MV-4-11 (cell line): ENCODE measurements around the gene HECTD1.
"Not testable (repeated sequence)": the region's sequence is repeated elsewhere in the genome, so short reads cannot be mapped to it uniquely, and the experiment has no call there.

Experiments
- DNase-seq: peaks from one replicate; lab custom pipeline; 2025; lab: John Stamatoyannopoulos, UW

The HECTD1 gene

DNA sequence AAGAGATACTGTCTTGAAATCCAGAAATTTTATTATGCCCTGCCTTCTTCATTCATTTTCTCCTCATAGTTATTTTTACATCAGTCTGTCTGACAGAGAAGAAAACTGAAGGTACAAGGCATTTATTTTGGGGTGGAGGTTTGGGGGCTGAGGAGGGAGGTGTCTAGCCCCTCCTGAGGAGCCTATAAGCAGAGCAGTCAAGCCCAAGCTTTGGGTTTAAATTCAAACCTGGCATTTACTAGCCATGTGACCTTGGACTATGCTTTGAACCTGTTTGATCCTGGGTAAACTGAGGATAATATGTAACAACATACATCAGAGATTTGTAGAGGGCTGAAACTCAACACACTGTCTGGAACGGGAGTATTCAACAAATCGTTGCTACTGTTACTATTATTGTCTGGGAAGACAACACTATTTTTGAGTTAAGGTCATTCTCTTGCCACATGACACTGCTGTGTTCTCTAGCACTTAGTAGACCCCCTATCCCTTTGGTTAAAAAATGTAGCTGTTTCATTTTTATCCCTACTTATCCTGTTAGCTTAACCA is 115.4 kb downstream of the HECTD1 start:
- no peak for DNase-seq

GRCh38 chr14:31090883-31091764 is 116.5 kb downstream of the HECTD1 start:
- peak; percentile 80 for DNase-seq

- DNase-seq, result not testable (repeated sequence)
These were observed 121.1 kb downstream of the HECTD1 start for GRCh38 chr14:31086466-31086865.

DNA sequence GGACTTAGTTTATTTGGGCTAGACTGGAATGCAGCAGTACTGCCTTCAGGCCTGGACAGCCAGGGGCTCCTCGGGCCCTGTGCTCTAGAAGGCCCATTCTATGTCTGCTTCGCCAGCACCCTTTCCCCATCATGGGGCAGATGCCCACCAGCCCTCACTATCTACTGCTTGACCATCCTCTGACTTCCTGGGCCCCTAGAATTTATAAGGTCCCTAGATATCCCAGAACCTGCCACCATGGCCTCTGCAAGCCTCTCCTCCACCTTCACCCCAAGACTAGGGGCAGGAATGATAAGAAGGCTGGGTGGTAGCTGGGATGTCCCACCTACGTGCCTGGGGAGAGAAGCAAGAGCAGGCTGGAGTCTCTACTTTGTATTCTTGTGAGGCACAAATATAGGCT is 122.6 kb downstream of the HECTD1 start:
- no peak for DNase-seq

DNA sequence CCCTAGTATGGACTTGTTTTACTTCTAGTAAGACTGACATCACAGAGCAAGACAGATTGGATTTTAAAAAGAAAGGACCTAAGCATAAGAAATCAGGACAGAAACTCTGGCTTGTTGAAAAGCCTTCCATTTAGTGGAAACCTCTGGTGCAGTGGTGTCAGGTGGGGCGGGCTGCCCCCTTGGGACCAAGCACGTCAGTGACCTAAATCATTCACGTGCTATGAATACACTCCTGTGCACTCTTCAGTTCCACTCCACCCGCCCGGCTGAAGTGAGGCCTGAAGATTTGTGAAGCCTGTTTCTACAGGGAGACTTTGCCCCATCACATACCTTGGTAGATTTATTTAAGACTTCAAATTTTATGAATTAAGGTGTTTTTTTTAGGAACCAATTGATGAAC is 123.2 kb downstream of the HECTD1 start:
- no peak for DNase-seq

- DNase-seq, result no peak
These were observed 123.8 kb downstream of the HECTD1 start for GRCh38 chr14:31083781-31084180.

- DNase-seq, result no peak
These were observed 127.1 kb downstream of the HECTD1 start for GRCh38 chr14:31080484-31080883.

- DNase-seq, result no peak
These were observed 127.5 kb downstream of the HECTD1 start for GRCh38 chr14:31080056-31080455.

DNA sequence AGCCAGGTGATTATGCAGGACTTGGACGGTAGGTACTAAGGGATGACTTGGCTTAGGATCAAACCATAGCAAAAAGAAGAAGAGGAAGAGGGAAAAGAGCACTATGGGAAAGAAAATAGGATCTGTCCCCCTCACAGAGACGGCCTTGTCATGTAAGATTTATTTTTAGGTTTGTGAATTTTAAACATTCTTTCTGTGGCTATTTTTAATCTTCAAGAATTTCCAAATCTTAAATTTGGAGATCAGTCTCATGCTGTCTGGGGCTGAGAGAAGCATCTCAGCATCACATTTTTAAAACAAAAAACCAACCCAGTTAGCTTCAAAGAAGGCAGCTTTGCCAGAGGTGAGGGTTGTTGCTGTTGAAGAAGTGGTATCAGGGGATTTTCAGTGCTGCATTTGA is 128.8 kb downstream of the HECTD1 start:
- no peak for DNase-seq

DNA sequence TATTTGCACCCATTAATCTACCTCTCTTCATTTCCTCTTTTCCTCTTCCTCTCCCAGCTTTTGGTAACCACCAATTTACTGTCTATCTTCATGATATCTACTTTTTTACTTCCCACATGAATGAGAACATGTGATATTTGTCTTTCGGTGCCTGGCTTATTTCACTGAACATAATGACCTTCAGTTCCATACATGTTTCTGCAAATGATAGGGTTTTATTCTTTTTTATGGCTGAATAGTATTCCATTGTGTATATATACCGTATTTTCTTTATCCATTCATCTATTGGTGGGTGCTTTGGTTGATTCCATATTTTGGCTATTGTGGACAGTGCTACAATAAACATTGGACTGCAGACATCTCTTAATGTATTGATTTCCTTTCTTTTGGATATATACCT is 132.4 kb downstream of the HECTD1 start:
- DNase-seq, result no peak

DNA sequence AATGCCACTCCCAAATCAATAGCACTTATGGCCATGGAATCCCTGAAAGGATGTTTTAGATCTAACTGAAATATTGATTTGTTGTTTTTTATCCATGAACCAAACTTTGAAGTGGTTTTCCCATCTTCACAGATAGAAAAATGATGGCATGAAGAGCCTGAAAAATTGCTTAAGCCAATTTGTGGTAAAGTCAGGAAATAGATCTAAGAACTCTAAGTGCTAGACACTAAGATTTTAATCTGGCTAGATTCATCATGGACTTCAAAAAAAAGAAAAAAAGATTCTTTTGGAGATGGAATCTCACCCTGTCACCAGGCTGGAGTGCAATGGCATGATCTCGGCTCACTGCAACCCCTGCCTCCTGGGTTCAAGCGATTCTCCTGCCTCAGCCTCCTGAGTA is 136.4 kb downstream of the HECTD1 start:
- DNase-seq, result no peak

GRCh38 chr14:31070431-31070830 is 137.2 kb downstream of the HECTD1 start:
- no peak for DNase-seq

GRCh38 chr14:31069343-31069742 is 138.2 kb downstream of the HECTD1 start:
- no peak for DNase-seq

DNA sequence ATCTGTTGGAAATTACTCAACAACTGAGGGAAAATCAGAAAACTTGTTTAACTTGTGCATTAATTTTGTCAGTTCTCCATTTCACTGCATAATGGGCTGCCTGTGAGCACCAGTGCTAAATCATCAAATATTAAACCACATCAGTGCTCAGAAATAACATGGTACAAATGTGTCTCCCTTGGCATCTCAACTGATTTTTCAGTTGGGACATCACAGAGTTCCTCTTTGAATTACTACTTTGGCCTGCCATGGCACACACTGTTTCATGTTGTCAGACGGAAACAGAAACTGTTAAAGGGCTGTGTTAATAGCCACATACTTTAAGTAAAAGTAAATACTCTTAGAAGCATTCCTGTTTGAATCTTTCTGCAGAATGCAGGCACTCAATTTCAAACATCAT is 139.4 kb downstream of the HECTD1 start:
- peak; percentile 80 for DNase-seq

DNA sequence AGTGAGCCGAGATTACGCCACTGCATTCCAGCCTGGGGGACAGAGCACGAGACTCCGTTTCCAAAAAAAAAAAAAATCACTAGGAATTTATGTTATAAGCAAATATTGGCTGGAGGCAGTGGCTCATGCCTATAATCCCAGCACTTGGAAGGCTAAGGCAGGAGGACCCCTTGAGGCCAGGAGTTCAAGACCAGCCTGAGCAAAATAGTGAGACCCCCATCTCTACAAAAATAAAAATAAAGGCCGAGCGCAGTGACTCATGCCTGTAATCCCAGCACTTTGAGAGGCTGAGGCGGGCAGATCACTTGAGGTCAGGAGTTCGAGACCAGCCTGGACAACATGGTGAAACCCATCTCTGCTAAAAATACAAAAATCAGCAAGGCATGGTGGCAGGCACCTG is 144.7 kb downstream of the HECTD1 start:
- not testable (repeated sequence) for DNase-seq

DNA sequence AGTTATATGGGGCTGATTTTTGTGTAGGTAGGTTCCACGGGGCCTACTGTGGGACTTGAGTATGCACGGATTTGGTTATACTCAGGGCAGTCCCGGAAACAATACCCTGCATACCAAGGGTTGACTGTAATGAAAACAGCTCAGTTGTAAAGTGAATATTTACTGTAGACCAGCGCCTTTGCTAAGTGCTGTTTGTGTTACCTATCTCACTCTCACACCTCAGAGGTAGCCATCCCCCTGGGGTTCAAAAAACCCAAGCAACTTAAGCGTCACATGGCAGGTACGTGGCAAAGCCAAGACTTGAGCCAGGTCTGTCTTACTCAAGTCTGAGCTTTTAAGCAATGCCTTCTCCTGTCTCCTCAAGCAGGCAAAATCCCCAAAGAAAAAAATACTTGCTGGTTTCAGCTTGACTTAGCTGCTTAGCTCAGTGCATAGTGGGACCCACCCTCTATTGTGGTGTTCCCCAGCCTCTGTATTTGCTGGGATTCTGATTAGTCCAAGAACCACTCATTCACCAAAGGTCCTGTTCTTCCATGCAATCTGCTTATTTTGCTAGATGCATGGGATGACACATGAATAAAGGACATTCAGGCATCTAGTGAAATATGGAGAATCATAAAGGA is 147.2 kb downstream of the HECTD1 start:
- no peak for DNase-seq

GRCh38 chr14:31059152-31059924 is 148.3 kb downstream of the HECTD1 start:
- DNase-seq, result peak; percentile 92

- no peak for DNase-seq
These were observed 149.8 kb downstream of the HECTD1 start for GRCh38 chr14:31057701-31058364.

DNA sequence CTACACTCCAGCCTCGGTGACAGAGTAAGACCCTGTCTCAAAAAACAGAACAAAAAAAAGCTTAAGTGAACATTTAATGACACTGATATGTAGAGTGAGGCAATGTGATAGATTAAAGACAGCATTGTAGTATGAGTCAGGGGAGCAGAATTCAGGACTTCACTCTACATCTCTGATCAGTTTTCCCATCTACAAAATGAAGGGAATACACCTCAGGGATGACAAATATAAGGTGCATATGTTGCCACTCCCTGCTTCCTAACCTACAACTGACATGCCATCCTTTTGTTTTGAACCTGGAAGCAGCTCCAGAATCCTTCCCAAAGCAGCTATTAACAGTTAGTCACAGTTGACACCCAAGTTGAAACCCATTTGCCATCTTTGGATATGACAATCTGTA is 150.6 kb downstream of the HECTD1 start:
- DNase-seq, result no peak

- DNase-seq, result not testable (repeated sequence)
These were observed 154.5 kb downstream of the HECTD1 start for GRCh38 chr14:31052905-31053586.

- no peak for DNase-seq
These were observed 156.1 kb downstream of the HECTD1 start for GRCh38 chr14:31051511-31051910.
